NCI-H1092 (cell line): ENCODE measurements around the gene B4GALT1.
A peak's percentile ranks its signal among the peaks of the same experiment; 100 is the strongest.
"Not testable (repeated sequence)": the region's sequence is repeated elsewhere in the genome, so short reads cannot be mapped to it uniquely, and the experiment has no call there.

Source experiments
- DNase-seq: peaks from one replicate; lab custom pipeline; 2025; lab: John Stamatoyannopoulos, UW

The B4GALT1 gene

DNA sequence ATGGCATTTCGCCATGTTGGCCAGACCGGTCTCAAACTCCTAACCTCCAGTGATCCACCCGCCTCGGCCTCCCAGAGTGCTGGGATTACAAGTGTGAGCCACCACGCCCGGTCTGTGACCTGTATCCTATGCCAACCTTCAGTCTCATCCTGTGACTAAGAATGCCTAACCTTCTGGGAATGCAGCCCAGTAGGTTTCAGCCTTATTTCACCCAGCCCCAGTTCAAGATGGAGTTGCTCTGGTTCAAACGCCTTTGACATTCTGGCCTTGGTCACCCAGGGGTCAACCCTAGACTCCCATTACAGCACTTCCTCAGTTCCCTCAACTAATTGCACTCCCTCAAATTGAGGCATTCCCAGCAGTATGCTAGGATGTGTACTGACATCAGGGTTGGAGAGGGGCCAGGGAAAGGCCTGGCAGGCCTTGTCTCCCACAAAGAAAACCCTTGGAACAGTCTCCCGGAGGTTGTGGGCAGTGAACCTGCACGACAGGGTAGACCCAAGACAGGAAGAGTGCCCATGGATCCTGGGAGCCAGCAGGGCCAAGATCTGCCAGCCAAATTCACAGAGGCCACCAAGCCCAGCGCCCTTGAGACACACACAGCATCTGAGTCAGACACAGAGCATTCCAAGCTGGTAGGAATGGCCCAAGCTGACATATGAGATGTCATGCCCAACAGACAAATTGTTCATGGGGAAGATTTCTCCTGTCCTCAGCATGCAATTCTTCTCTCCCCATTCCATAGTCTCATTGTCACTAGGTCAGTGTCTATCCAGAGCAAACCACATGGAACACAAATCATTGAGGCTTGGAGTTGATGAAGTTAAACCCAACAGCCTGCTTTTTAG is 65.8 kb downstream of the B4GALT1 start:
- no peak for DNase-seq

DNA sequence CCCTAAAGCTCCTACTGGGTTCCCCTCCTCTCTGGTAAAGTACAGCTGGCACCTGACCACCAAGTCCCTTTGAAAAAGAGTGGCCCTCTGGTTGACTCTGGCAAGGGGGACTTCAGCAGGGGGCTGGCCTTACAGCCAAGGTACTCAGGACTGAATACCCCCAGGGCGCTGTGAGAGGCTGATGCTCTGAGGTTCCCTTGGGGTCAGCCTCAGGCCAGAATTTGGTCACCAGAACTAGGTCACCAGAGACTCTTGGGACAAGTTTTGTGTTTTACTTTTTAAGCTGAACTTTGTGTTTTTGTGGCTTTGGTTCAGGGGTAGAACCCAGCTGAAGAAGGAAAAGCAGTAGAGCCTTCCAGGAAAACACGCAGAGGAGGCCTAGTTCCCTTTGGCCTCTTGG is 67.4 kb downstream of the B4GALT1 start:
- no peak for DNase-seq

DNA sequence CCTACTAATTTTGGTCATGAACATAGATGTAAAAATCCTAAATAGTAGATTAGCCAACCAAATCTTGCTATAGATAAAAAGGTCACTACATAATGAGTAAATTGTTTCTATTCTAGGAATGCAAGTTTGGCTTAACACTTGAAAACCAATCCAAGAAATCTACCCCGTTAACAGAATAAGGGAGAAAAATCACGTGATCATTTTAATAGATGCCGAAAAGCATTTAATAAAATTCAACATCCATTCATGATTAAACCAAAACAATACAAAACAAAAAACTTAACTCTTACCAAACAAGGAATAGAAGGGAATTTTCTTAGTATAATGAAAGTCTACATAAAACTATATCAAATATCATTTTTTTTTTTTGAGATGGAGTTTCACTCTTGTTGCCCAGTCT is 69.9 kb downstream of the B4GALT1 start:
- DNase-seq, result no peak

DNA sequence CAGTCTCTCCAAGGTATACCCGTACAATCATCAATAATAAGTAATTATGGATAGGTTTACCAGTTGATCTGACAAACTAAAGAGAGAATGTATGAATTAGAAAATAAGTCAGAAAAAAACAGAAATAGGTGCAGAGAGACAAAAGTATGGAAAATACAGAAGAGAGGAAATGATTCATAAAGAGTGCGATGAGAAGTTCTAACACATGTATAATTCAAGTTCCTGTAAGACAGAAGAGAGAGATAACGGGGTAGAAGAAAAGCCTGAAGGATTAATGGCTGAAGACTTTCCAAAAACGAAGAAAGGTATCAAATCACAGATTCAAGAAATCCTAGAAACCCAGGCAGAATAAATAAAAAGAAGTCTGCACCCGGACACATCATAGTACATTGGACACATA is 74.5 kb downstream of the B4GALT1 start:
- no peak for DNase-seq

GRCh38 chr9:33085672-33086071 is 81.5 kb downstream of the B4GALT1 start:
- DNase-seq, result not testable (repeated sequence)

- DNase-seq, result no peak
Observed at GRCh38 chr9:33082538-33083326, 84.4 kb downstream of the B4GALT1 start.

GRCh38 chr9:33082128-33082527 is 85.0 kb downstream of the B4GALT1 start:
- DNase-seq, result peak; percentile 28

GRCh38 chr9:33081128-33081851 is 85.8 kb downstream of the B4GALT1 start:
- DNase-seq, result peak; percentile 69

- DNase-seq, result no peak
Observed at GRCh38 chr9:33080534-33080933, 86.6 kb downstream of the B4GALT1 start.

DNA sequence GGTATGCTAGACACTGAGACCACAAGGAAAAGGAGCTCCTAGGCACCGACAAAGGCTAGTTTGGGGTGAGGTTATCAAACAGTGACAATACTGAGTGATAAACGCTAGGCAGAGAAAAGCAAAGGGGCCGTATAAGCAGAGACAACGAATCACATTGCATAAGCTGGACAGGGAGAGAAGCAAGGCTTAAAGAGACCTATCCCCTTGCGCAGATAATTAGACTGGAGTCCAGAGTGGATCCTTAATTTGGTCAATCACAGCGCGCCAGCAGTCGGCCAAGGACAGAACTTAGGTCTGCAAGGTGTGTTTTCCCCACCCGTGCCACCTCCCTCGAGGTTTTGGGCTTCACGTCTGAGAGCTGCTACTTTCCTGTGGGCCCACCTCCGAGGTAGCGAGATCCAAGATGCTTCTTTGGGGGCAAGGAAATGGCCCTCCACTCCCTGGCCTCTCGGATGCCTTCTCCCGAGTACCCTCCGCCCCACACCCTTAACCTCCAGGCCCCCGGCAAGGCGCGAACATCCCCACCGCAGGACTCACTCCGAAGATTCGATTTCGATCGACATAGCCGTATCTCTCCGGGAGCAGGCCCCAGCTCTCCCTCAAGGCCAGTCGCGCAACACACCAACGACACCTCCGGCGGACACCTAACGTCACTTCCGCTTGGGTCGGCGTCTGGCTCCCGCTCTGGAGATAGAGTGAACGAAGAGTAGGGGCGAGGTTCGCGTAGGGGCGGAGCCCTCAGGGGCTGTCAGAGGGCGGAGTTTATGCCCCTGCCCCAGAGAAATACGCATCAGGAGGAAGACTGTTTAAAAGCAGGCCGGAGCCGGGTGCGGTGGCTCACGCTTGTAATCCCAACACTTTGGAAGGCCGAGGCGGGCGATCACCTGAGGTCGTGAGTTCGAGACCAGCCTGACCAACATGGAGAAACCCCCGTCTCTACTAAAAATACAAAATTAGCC is 90.8 kb downstream of the B4GALT1 start, which contains the start of gene SMU1:
Gene SMU1, minus strand, starts transcription at position 629 of the 959 bp plus-strand sequence. Its CDS starts 66 bp downstream, at position 563.
- peak; percentile 98 for DNase-seq

DNA sequence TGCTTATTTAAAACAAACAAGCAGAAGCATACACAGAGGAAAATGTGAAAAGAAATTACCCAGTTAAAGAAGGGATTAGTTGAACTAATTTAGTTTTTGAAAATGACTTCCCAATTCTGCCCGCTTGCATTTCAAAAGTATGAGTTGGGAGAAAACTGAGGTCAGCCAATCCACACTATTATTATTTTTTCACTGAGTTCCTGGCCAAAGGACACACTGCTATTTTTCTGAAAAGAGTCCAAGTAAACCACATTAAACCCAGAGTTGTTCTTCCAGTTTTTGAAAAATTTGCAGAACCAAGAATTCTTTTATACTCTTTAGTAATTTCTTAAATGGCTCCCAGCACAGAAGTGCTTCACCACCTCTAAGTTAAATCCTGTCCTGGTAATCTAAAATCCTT is 98.1 kb downstream of the B4GALT1 start:
- DNase-seq, result no peak

GRCh38 chr9:33065157-33066076 is 101.7 kb downstream of the B4GALT1 start:
- no peak for DNase-seq
